ENCODE measurements around the gene ST8SIA5. TPM values are rescaled to one million over a fixed set of nuclear protein-coding genes. Genes with fewer than 3 reads are reported as not detected.

The ST8SIA5 gene
- total and polyA plus RNA-seq, 4 donors: 0.08 to 0.42 (median 0.29) TPM; not detected in 1

- 87% methylated on average over 8 of the region's 8 CpGs for WGBS, 2 donors
- no peak for DNase-seq
Measured at GRCh38 chr18:46721331-46721730, 35.5 kb downstream of the ST8SIA5 start.

GRCh38 chr18:46720521-46720920, 36.3 kb downstream of the ST8SIA5 start:
- H3K36me3 ChIP-seq (ENCODE audit: control insufficient read depth in 1 of 2, insufficient read depth in 2 of 2, low read length in 1 of 2): no peaks in the 10 kb centered on the region
- 58 to 64% methylated on average over 3 of the region's 3 CpGs for WGBS, 2 donors
- no peaks in the 10 kb centered on the region for H3K9me3 ChIP-seq (ENCODE audit: control insufficient read depth, low read length)
- DNase-seq (no peak), ATAC-seq (ENCODE audit: low FRiP score) (no peak)
- intact Hi-C loops (cut with DNase I): no loop called here
- H3K4me1 ChIP-seq (ENCODE audit: control insufficient read depth in 1 of 2, insufficient read depth in 2 of 2, low read length in 2 of 2): no peaks in the 10 kb centered on the region
- H3K4me3 ChIP-seq (ENCODE audit: low read length in 2 of 2): no peak overlapping the region
- H3K27ac ChIP-seq (ENCODE audit: low read depth in 1 of 2, low read length in 2 of 2): no peak overlapping the region
- H3K27me3 ChIP-seq (ENCODE audit: control insufficient read depth in 1 of 2, insufficient read depth in 2 of 2, low read length in 1 of 2): no peaks in the 10 kb centered on the region

More at GRCh38 chr18:46721331-46721730, 35.5 kb downstream of the ST8SIA5 start:
- no peak for ATAC-seq (ENCODE audit: low FRiP score)
- intact Hi-C loops (cut with DNase I): no loop called here
- Histone ChIP-seq H3K27ac (ENCODE audit: low read depth in 1 of 2, low read length in 2 of 2) (no peak overlapping the region), H3K9me3 (ENCODE audit: control insufficient read depth, low read length) (no peaks in the 10 kb centered on the region), H3K27me3 (ENCODE audit: control insufficient read depth in 1 of 2, insufficient read depth in 2 of 2, low read length in 1 of 2) (no peaks in the 10 kb centered on the region), H3K4me1 (ENCODE audit: control insufficient read depth in 1 of 2, insufficient read depth in 2 of 2, low read length in 2 of 2) (no peaks in the 10 kb centered on the region), H3K36me3 (ENCODE audit: control insufficient read depth in 1 of 2, insufficient read depth in 2 of 2, low read length in 1 of 2) (no peaks in the 10 kb centered on the region), H3K4me3 (ENCODE audit: low read length in 2 of 2) (no peak overlapping the region)

- intact Hi-C loops (cut with DNase I): no loop called here
- H3K9me3 ChIP-seq (ENCODE audit: control insufficient read depth, low read length): no peaks in the 10 kb centered on the region
- no peaks in the 10 kb centered on the region for H3K36me3 ChIP-seq (ENCODE audit: control insufficient read depth in 1 of 2, insufficient read depth in 2 of 2, low read length in 1 of 2)
- no peaks in the 10 kb centered on the region for H3K27me3 ChIP-seq (ENCODE audit: control insufficient read depth in 1 of 2, insufficient read depth in 2 of 2, low read length in 1 of 2)
- H3K4me3 ChIP-seq (ENCODE audit: low read length in 2 of 2): no peak overlapping the region
- WGBS, 2 donors: 62 to 71% methylated on average over 7 of the region's 7 CpGs
- H3K4me1 ChIP-seq (ENCODE audit: control insufficient read depth in 1 of 2, insufficient read depth in 2 of 2, low read length in 2 of 2): no peaks in the 10 kb centered on the region
- ATAC-seq (ENCODE audit: low FRiP score) (no peak), DNase-seq (no peak)
- H3K27ac ChIP-seq (ENCODE audit: low read depth in 1 of 2, low read length in 2 of 2): no peak overlapping the region
Measured at GRCh38 chr18:46720092-46720491, 36.8 kb downstream of the ST8SIA5 start.

GRCh38 chr18:46719388-46719787, 37.5 kb downstream of the ST8SIA5 start:
- DNase-seq (no peak), ATAC-seq (ENCODE audit: low FRiP score) (no peak)

GRCh38 chr18:46718501-46719341, 38.1 kb downstream of the ST8SIA5 start:
- intact Hi-C loops (cut with DNase I): no loop called here
- H3K4me1 ChIP-seq (ENCODE audit: control insufficient read depth in 1 of 2, insufficient read depth in 2 of 2, low read length in 2 of 2): no peaks in the 10 kb centered on the region
- no peak overlapping the region for H3K4me3 ChIP-seq (ENCODE audit: low read length in 2 of 2)
- H3K27me3 ChIP-seq (ENCODE audit: control insufficient read depth in 1 of 2, insufficient read depth in 2 of 2, low read length in 1 of 2): no peaks in the 10 kb centered on the region
- no peaks in the 10 kb centered on the region for H3K9me3 ChIP-seq (ENCODE audit: control insufficient read depth, low read length)
- ATAC-seq (ENCODE audit: low FRiP score) (no peak), DNase-seq (no peak)
- WGBS, 2 donors: 14 to 15% methylated on average over 10 of the region's 10 CpGs
- no peaks in the 10 kb centered on the region for H3K36me3 ChIP-seq (ENCODE audit: control insufficient read depth in 1 of 2, insufficient read depth in 2 of 2, low read length in 1 of 2)
- no peak overlapping the region for H3K27ac ChIP-seq (ENCODE audit: low read depth in 1 of 2, low read length in 2 of 2)

More at GRCh38 chr18:46719388-46719787, 37.5 kb downstream of the ST8SIA5 start:
- intact Hi-C loops (cut with DNase I): no loop called here
- Histone ChIP-seq H3K4me3 (ENCODE audit: low read length in 2 of 2) (no peak overlapping the region), H3K27me3 (ENCODE audit: control insufficient read depth in 1 of 2, insufficient read depth in 2 of 2, low read length in 1 of 2) (no peaks in the 10 kb centered on the region), H3K36me3 (ENCODE audit: control insufficient read depth in 1 of 2, insufficient read depth in 2 of 2, low read length in 1 of 2) (no peaks in the 10 kb centered on the region), H3K4me1 (ENCODE audit: control insufficient read depth in 1 of 2, insufficient read depth in 2 of 2, low read length in 2 of 2) (no peaks in the 10 kb centered on the region), H3K9me3 (ENCODE audit: control insufficient read depth, low read length) (no peaks in the 10 kb centered on the region), H3K27ac (ENCODE audit: low read depth in 1 of 2, low read length in 2 of 2) (no peak overlapping the region)
- WGBS, 2 donors: 71 to 81% methylated on average over 5 of the region's 5 CpGs

GRCh38 chr18:46716827-46717226, 40.0 kb downstream of the ST8SIA5 start:
- no peaks in the 10 kb centered on the region for H3K27me3 ChIP-seq (ENCODE audit: control insufficient read depth in 1 of 2, insufficient read depth in 2 of 2, low read length in 1 of 2)
- H3K27ac ChIP-seq (ENCODE audit: low read depth in 1 of 2, low read length in 2 of 2): no peak overlapping the region
- H3K4me3 ChIP-seq (ENCODE audit: low read length in 2 of 2): no peak overlapping the region
- intact Hi-C loops (cut with DNase I): no loop called here
- no peaks in the 10 kb centered on the region for H3K9me3 ChIP-seq (ENCODE audit: control insufficient read depth, low read length)
- 68 to 81% methylated on average over 2 of the region's 2 CpGs for WGBS, 2 donors
- DNase-seq (no peak), ATAC-seq (ENCODE audit: low FRiP score) (no peak)
- H3K4me1 ChIP-seq (ENCODE audit: control insufficient read depth in 1 of 2, insufficient read depth in 2 of 2, low read length in 2 of 2): no peaks in the 10 kb centered on the region
- no peaks in the 10 kb centered on the region for H3K36me3 ChIP-seq (ENCODE audit: control insufficient read depth in 1 of 2, insufficient read depth in 2 of 2, low read length in 1 of 2)

- H3K4me1 ChIP-seq (ENCODE audit: control insufficient read depth in 1 of 2, insufficient read depth in 2 of 2, low read length in 2 of 2): no peaks in the 10 kb centered on the region
- no peaks in the 10 kb centered on the region for H3K9me3 ChIP-seq (ENCODE audit: control insufficient read depth, low read length)
- no peak for DNase-seq
- H3K36me3 ChIP-seq (ENCODE audit: control insufficient read depth in 1 of 2, insufficient read depth in 2 of 2, low read length in 1 of 2): no peaks in the 10 kb centered on the region
- H3K4me3 ChIP-seq (ENCODE audit: low read length in 2 of 2): no peak overlapping the region
- H3K27me3 ChIP-seq (ENCODE audit: control insufficient read depth in 1 of 2, insufficient read depth in 2 of 2, low read length in 1 of 2): no peaks in the 10 kb centered on the region
- intact Hi-C loops (cut with DNase I): no loop called here
- WGBS, 2 donors: 85 to 92% methylated on average over 5 of the region's 5 CpGs
- H3K27ac ChIP-seq (ENCODE audit: low read depth in 1 of 2, low read length in 2 of 2): no peak overlapping the region
- no peak for ATAC-seq (ENCODE audit: low FRiP score)
Measured at GRCh38 chr18:46716336-46716735, 40.5 kb downstream of the ST8SIA5 start.

- Histone ChIP-seq H3K27ac (ENCODE audit: low read depth in 1 of 2, low read length in 2 of 2) (no peak overlapping the region), H3K27me3 (ENCODE audit: control insufficient read depth in 1 of 2, insufficient read depth in 2 of 2, low read length in 1 of 2) (no peaks in the 10 kb centered on the region), H3K4me3 (ENCODE audit: low read length in 2 of 2) (no peak overlapping the region), H3K9me3 (ENCODE audit: control insufficient read depth, low read length) (no peaks in the 10 kb centered on the region), H3K4me1 (ENCODE audit: control insufficient read depth in 1 of 2, insufficient read depth in 2 of 2, low read length in 2 of 2) (no peaks in the 10 kb centered on the region), H3K36me3 (ENCODE audit: control insufficient read depth in 1 of 2, insufficient read depth in 2 of 2, low read length in 1 of 2) (no peaks in the 10 kb centered on the region)
- DNase-seq (no peak), ATAC-seq (ENCODE audit: low FRiP score) (no peak)
- WGBS, 2 donors: 39 to 46% methylated on average over 5 of the region's 5 CpGs
- intact Hi-C loops (cut with DNase I): no loop called here
Measured at GRCh38 chr18:46715062-46715461, 41.8 kb downstream of the ST8SIA5 start.

GRCh38 chr18:46712406-46712805, 44.4 kb downstream of the ST8SIA5 start:
- no peaks in the 10 kb centered on the region for H3K9me3 ChIP-seq (ENCODE audit: control insufficient read depth, low read length)
- H3K4me3 ChIP-seq (ENCODE audit: low read length in 2 of 2): no peak overlapping the region
- no peaks in the 10 kb centered on the region for H3K36me3 ChIP-seq (ENCODE audit: control insufficient read depth in 1 of 2, insufficient read depth in 2 of 2, low read length in 1 of 2)
- H3K4me1 ChIP-seq (ENCODE audit: control insufficient read depth in 1 of 2, insufficient read depth in 2 of 2, low read length in 2 of 2): no peaks in the 10 kb centered on the region
- 40 to 46% methylated on average over 5 of the region's 5 CpGs for WGBS, 2 donors
- no peak overlapping the region for H3K27ac ChIP-seq (ENCODE audit: low read depth in 1 of 2, low read length in 2 of 2)
- ATAC-seq (ENCODE audit: low FRiP score) (no peak), DNase-seq (no peak)
- intact Hi-C loops (cut with DNase I): no loop called here
- no peaks in the 10 kb centered on the region for H3K27me3 ChIP-seq (ENCODE audit: control insufficient read depth in 1 of 2, insufficient read depth in 2 of 2, low read length in 1 of 2)

All from aorta (tissue), 5 donors.